H1 (cell line): ENCODE results near the gene TLE3. TPM values are rescaled to one million over a fixed set of nuclear protein-coding genes. Genes with fewer than 3 reads are reported as not detected.

Experiments
- BRCA1 ChIP-seq: IDR thresholded peaks from 2 replicates; pipeline ENCODE4 v1.6.1; 2012; ENCODE audit warnings: low read depth, low read length, improper control_type of control experiment
- HDAC6 ChIP-seq: IDR thresholded peaks from one replicate; pipeline ENCODE4 v1.7.1; 2012; ENCODE audit warnings: low read depth, mild to moderate bottlenecking, inconsistent platforms, low read length, moderate library complexity
- NANOG ChIP-seq: IDR thresholded peaks from 2 replicates; pipeline ENCODE4 v1.6.1; 2011; ENCODE audit warnings: low read length, low read depth, mild to moderate bottlenecking, inconsistent platforms; ENCODE audit not compliant: insufficient read depth, poor library complexity, severe bottlenecking
- NRF1 ChIP-seq: IDR thresholded peaks from 2 replicates; pipeline ENCODE4 v1.6.1; 2011; ENCODE audit warnings: mild to moderate bottlenecking, low read depth, low read length, improper control_type of control experiment
- SIRT6 ChIP-seq: IDR thresholded peaks from one replicate; pipeline ENCODE4 v1.7.1; 2012; ENCODE audit warnings: low read length, inconsistent platforms
- polyA plus RNA-seq, 7 experiments: library from polyadenylated mRNA; depleted of rRNA in 3 of 7; stranded (reverse) in 5 of 7; unstranded in 2 of 7; fragments of >200 nt in 5 of 7; fragments of 200-250 nt in 2 of 7; gene quantifications; 1 replicate in 5 of 7; 2 replicates in 1 of 7; 4 replicates in 1 of 7; pipeline versions ENCODE4 v1.2.1 to v1.2.3, GENCODE V29; 2011 to 2013; ENCODE audit warnings: missing spikeins in 2 of 7, mixed read lengths in 2 of 7
- total RNA-seq: library from RNA; stranded (reverse); fragmentation: NEBNext Ultra II Directional; extraction: Animal tissue kit (Norgen Biotek cat#: 25700); gene quantifications from 2 replicates; pipeline ENCODE4 v1.2.1, GENCODE V29; 2021

The TLE3 gene
- total and polyA plus RNA-seq, 2 of the 8 experiments (the other 6 are each of a cell fraction or from before 2014, with no cell fraction given), result 25.1 to 61.2 TPM

- TF ChIP-seq BRCA1 (no peak), NRF1 (no peak), SIRT6 (no peak), NANOG (no peak), HDAC6 (no peak)
Observed at GRCh38 chr15:70017801-70018200, 79.9 kb downstream of the TLE3 start (continued).
